CD4-positive, alpha-beta T cell (primary cell): ENCODE results near the gene RCL1. TPM values are rescaled to one million over a fixed set of nuclear protein-coding genes. Genes with fewer than 3 reads are reported as not detected.
"Not testable (repeated sequence)": the region's sequence is repeated elsewhere in the genome, so short reads cannot be mapped to it uniquely, and the experiment has no call there.

Experiments used
- ATAC-seq: fragments of 200-7000 bp; cut with Tn5 transposase; one replicate; pipeline ENCODE4 v1.10.0; 2022; ENCODE audit warnings: mild to moderate bottlenecking; ENCODE audit not compliant: poor library complexity
- CTCF ChIA-PET: fragments of 350-600 bp; sonication (Branson Sonifier 250); formaldehyde crosslinking; loops from one replicate; lab custom pipeline; 2021; ENCODE audit warnings: antibody characterized with exemption, inconsistent platforms; lab: Charles Lee
- POLR2A ChIA-PET: fragments of 350-600 bp; sonication (Branson Sonifier 250); formaldehyde crosslinking; loops from one replicate; lab custom pipeline; 2021; ENCODE audit warnings: antibody characterized with exemption, inconsistent platforms; lab: Charles Lee
- DNase-seq, 14 experiments: peaks; one replicate each; pipeline ENCODE4 v3.0.0-alpha.2; 2013 to 2020; ENCODE audit warnings: mixed read lengths in 2 of 14
- H3K27ac ChIP-seq, 2 donors: one replicate each; pipeline versions ENCODE4 v1.5.1 to v1.7.0; 2013; ENCODE audit warnings: low read length in 2 of 2, low read depth in 1 of 2, mild to moderate bottlenecking in 1 of 2
- H3K27me3 ChIP-seq, 2 experiments: 1 replicate in 1 of 2; 2 replicates in 1 of 2; pipeline versions ENCODE4 v1.6.1 to v1.7.0; 2013; ENCODE audit warnings: low read length in 2 of 2, control low read depth in 1 of 2, mild to moderate bottlenecking in 1 of 2, moderate library complexity in 1 of 2; ENCODE audit not compliant: insufficient read depth in 2 of 2, control insufficient read depth in 1 of 2
- H3K36me3 ChIP-seq: one replicate; pipeline ENCODE4 v1.6.1; 2013; ENCODE audit warnings: low read length, control low read depth; ENCODE audit not compliant: insufficient read depth
- H3K4me1 ChIP-seq: one replicate; pipeline ENCODE4 v1.6.1; 2013; ENCODE audit warnings: low read length, control low read depth; ENCODE audit not compliant: insufficient read depth
- H3K4me3 ChIP-seq: one replicate; pipeline ENCODE4 v1.5.1; 2013; ENCODE audit warnings: mild to moderate bottlenecking, low read length, moderate library complexity
- H3K9me3 ChIP-seq, 2 experiments: 1 replicate in 1 of 2; 2 replicates in 1 of 2; pipeline versions ENCODE4 v1.6.1 to v1.7.0; 2013; ENCODE audit warnings: low read length in 2 of 2, mild to moderate bottlenecking in 2 of 2, control low read depth in 1 of 2, moderate library complexity in 1 of 2; ENCODE audit not compliant: control insufficient read depth in 1 of 2, insufficient read depth in 1 of 2
- H3K27ac Mint-ChIP-seq: one replicate; pipeline ENCODE4 v1.8.0; 2020; ENCODE audit warnings: mixed read lengths
- H3K27me3 Mint-ChIP-seq: one replicate; pipeline ENCODE4 v1.8.0; 2021; ENCODE audit warnings: mixed read lengths
- H3K36me3 Mint-ChIP-seq: one replicate; pipeline ENCODE4 v1.8.0; 2021; ENCODE audit warnings: low read depth, mixed read lengths
- H3K4me1 Mint-ChIP-seq: one replicate; pipeline ENCODE4 v1.8.0; 2021; ENCODE audit warnings: low read depth, mixed read lengths
- H3K4me3 Mint-ChIP-seq: one replicate; pipeline ENCODE4 v1.8.0; 2020; ENCODE audit warnings: mild to moderate bottlenecking, mixed read lengths
- H3K9me3 Mint-ChIP-seq: one replicate; pipeline ENCODE4 v1.8.0; 2020; ENCODE audit warnings: mixed read lengths
- CTCF ChIP-seq: fragments of 200-600 bp; IDR thresholded peaks from one replicate; pipeline ENCODE4 v1.8.0; 2022; ENCODE audit warnings: antibody characterized with exemption, mild to moderate bottlenecking
- intact Hi-C, 2 experiments: fragments of 100-400 bp; cut with DNase I in 1 of 2; cut with micrococcal nuclease in 1 of 2; formaldehyde crosslinking; loops; one replicate each; pipeline versions ENCODE4 v1.15.1 to v1.9.0; 2023 to 2025; cut with DNase I, micrococcal nuclease
- total RNA-seq, 174 experiments: library from RNA in 2 of 174; stranded (reverse) in 2 of 174; gene quantifications; one replicate each; pipeline ENCODE4 v1.2.3 and lab custom pipeline; 2021 to 2026

RCL1 gene
- total RNA-seq, 2 experiments from 2014 or later = 33.8 to 35.5 TPM

DNA sequence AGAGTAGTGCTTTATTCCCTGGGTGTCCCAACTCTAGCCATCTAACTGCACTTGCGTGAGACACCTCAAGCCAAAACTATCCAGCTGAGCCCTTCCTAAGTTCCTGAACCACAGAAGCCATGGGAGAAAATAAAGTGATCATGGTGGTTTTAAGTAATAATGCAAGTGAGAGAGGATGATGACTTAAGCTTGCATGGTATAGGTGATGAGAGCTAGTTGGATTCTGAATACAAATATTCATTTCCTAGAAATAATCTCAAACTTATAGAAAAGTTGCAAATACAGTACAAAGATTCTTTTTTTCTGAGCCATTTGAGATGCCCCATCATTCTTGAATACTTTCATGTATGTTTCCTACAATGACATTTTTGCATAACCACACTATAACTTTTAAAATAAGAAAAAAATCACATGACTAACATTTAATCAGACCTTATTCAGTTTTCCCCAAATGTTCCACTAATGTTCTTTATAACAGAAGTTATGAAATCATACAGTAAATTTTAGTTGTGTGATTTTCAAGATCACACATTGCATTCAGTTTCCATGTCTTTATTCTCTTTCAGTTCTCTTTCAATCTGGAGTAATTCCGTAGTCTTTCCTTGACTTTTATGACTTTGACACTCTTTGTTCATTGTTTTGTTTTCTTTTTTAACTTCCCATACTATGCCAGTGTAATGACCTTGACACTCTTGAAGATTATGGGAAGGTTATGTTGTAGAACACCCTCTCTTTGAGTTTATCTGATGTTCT lies 46.3 kb upstream of the RCL1 start:
- DNase-seq (no peak), ATAC-seq (no peak)
- H3K27ac ChIP-seq = no peak overlapping the region
- H3K4me3 Mint-ChIP-seq = no peak overlapping the region
- ChIA-PET CTCF (interaction anchor here (0.7 to 1.3 kb wide), 2 partner anchors 13 to 61 kb away, joined by 3 to 4 read pairs; no protein-coding TSS in a partner anchor), POLR2A (interaction anchor here (1.1 kb wide), 1 partner anchor 67 kb away, joined by 3 read pairs; the partner anchor contains the start of gene CDC37L1)
- no peaks in the 10 kb centered on the region for H3K27me3 Mint-ChIP-seq
- no peaks in the 10 kb centered on the region for H3K36me3 Mint-ChIP-seq
- H3K27me3 ChIP-seq = no peaks in the 10 kb centered on the region
- no peaks in the 10 kb centered on the region for H3K9me3 ChIP-seq
- no peaks in the 10 kb centered on the region for H3K9me3 Mint-ChIP-seq
- no peaks in the 10 kb centered on the region for H3K36me3 ChIP-seq
- H3K4me3 ChIP-seq = no peak overlapping the region
- TF ChIP-seq CTCF = no peak
- H3K4me1 Mint-ChIP-seq = peaks cover 6% of the 10 kb centered on the region
- H3K27ac Mint-ChIP-seq = no peak overlapping the region
- intact Hi-C loops = loop anchor here (5.0 to 10.0 kb wide), 2 partner anchors 362 to 364 kb away; no protein-coding TSS in a partner anchor
- H3K4me1 ChIP-seq = peaks cover 6% of the 10 kb centered on the region

DNA sequence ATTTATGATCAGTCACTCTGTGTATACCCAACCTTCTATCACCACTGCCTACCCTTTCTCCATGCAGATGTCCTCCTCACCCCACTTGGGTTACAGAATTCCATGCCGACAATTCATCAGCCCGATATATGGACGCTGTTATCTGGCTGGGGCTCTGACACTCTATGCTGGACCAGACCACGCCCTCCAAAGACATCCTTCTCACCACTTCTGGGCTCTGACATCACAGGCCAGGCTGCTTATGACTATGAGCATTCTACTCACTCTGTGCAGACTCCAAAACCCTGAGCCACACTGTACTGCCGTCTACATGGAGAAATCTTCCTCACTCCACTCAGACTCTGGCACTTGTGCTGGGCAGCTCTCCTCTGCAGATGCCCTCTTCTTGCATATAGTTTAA lies 44.1 kb upstream of the RCL1 start:
- H3K4me3 ChIP-seq = no peak overlapping the region
- no peaks in the 10 kb centered on the region for H3K27me3 Mint-ChIP-seq
- no peaks in the 10 kb centered on the region for H3K36me3 Mint-ChIP-seq
- ChIA-PET POLR2A (no interaction called here), CTCF (interaction anchor here (2.4 kb wide), 1 partner anchor 7 kb away, joined by 11 read pairs; the partner anchor contains the start of gene AK3)
- no peaks in the 10 kb centered on the region for H3K27me3 ChIP-seq
- TF ChIP-seq CTCF = no peak
- H3K9me3 Mint-ChIP-seq = no peaks in the 10 kb centered on the region
- intact Hi-C loops = loop anchor here (5.0 to 10.0 kb wide), 2 partner anchors 364 to 366 kb away; no protein-coding TSS in a partner anchor
- H3K27ac Mint-ChIP-seq = no peak overlapping the region
- ATAC-seq (no peak), DNase-seq (no peak)
- no peaks in the 10 kb centered on the region for H3K4me1 ChIP-seq
- no peak overlapping the region for H3K4me3 Mint-ChIP-seq
- H3K4me1 Mint-ChIP-seq = no peaks in the 10 kb centered on the region
- H3K9me3 ChIP-seq = no peaks in the 10 kb centered on the region
- no peak overlapping the region for H3K27ac ChIP-seq
- no peaks in the 10 kb centered on the region for H3K36me3 ChIP-seq

DNA sequence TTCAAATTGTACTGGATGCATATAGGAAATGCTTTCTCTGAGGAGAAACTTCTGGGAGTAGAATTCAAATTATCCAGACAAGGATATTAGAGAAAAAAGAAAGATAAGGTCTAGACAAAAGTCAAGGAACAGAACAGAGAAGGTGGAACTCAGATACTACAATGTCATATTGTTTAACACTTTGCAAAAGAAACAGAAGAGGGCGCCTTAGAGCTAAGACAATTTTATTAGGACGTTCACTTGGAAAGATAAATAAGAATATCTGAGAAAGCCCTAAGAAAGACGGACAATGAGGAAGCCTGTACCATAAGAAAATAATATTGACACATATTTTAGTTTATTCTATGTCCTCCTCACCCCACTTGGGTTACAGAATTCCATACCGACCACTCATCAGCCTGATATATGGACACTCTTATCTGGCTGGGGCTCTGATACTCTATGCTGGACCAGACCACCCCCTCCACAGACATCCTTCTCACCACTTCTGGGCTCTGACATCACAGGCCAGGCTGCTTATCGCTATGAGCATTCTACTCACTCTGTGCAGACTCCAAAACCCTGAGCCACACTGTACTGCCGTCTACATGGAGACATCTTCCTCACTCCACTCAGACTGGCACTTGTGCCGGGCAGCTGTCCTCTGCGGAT lies 42.6 kb upstream of the RCL1 start:
- Mint-ChIP-seq H3K4me1 (no peaks in the 10 kb centered on the region), H3K27me3 (no peaks in the 10 kb centered on the region), H3K9me3 (no peaks in the 10 kb centered on the region), H3K27ac (no peak overlapping the region), H3K36me3 (no peaks in the 10 kb centered on the region), H3K4me3 (no peak overlapping the region)
- intact Hi-C loops = no loop called here
- ChIA-PET POLR2A (interaction anchor here (0.5 to 1.2 kb wide), 2 partner anchors 71 to 96 kb away, joined by 3 read pairs; partner anchors contain the start of gene CDC37L1), CTCF (interaction anchor here (0.7 to 2.4 kb wide), 12 partner anchors 9 to 850 kb away, joined by 3 to 11 read pairs (median 3); partner anchors contain the start of genes AK3, RCL1 and SPATA6L)
- DNase-seq (peak in 3 of 14 experiments; percentile 51 to 61 (median 59)), ATAC-seq (peak; percentile 72)
- H3K36me3 ChIP-seq = no peaks in the 10 kb centered on the region
- no peak overlapping the region for H3K4me3 ChIP-seq
- TF ChIP-seq CTCF = peak; percentile 69
- no peaks in the 10 kb centered on the region for H3K27me3 ChIP-seq
- H3K4me1 ChIP-seq = no peaks in the 10 kb centered on the region
- no peak overlapping the region for H3K27ac ChIP-seq
- H3K9me3 ChIP-seq = no peaks in the 10 kb centered on the region

- H3K27ac Mint-ChIP-seq, ATAC-seq, H3K27me3 ChIP-seq, H3K4me3 Mint-ChIP-seq, H3K27ac ChIP-seq, H3K9me3 Mint-ChIP-seq, intact Hi-C loops, H3K4me3 ChIP-seq, DNase-seq, H3K9me3 ChIP-seq, H3K4me1 ChIP-seq, POLR2A ChIA-PET, H3K27me3 Mint-ChIP-seq, H3K36me3 ChIP-seq, H3K4me1 Mint-ChIP-seq, H3K36me3 Mint-ChIP-seq: not testable (repeated sequence)
- CTCF ChIA-PET = interaction anchor here (0.6 kb wide), 1 partner anchor 63 kb away, joined by 4 read pairs; no protein-coding TSS in a partner anchor
Observed at GRCh38 chr9:4754530-4754929, 38.2 kb upstream of the RCL1 start.
